ENCODE data around the gene GRID1. TPM values are rescaled to one million over a fixed set of nuclear protein-coding genes. Genes with fewer than 3 reads are reported as not detected.

GRID1 gene
- total RNA-seq, 1 experiment from 2014 or later: 5.6 TPM

DNA sequence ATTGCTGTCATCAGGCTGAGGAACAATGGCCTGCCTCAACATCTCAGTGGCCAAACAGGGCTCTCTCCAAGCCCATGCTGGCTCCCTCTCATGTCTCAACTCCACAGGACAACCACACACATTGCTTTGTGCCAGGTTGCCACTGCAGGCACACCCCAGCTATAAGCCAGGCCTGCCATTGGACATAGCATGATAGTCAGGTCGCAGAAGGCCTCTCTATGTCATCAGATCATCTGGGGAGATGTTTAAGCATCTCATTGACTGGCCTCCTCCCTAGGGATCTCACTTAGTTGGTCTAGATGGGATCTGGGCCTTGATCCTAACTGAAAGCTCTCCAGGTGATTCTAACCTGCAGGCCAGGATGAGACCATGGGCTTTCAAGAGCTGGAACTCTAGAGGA is 257.2 kb downstream of the GRID1 start:
- Histone ChIP-seq H3K79me2 (ENCODE audit: insufficient read depth, low read length) (no peaks in the 10 kb centered on the region), H3K9me2 (ENCODE audit: insufficient read depth) (no peaks in the 10 kb centered on the region), H3K9me3 (ENCODE audit: control insufficient read depth in 1 of 2, insufficient read depth in 1 of 2, low read depth in 1 of 2, low read length in 2 of 2) (no peaks in the 10 kb centered on the region), H3K4me3 (replicated peaks in 1 of 2; ENCODE audit: low read depth in 1 of 2, low read length in 2 of 2) (no peak overlapping the region), H3K36me3 (ENCODE audit: control insufficient read depth in 1 of 2, insufficient read depth in 2 of 2, low read length in 2 of 2) (no peaks in the 10 kb centered on the region), H3K4me2 (ENCODE audit: low read length) (no peak overlapping the region), H3K27ac (ENCODE audit: low read depth, low read length) (no peak overlapping the region), H2AFZ (ENCODE audit: low read depth, low read length, poor library complexity, severe bottlenecking) (no peak overlapping the region), H4K20me1 (ENCODE audit: insufficient read depth) (no peaks in the 10 kb centered on the region), H3K4me1 (ENCODE audit: control insufficient read depth in 1 of 2, insufficient read depth in 2 of 2, low read length in 2 of 2) (no peaks in the 10 kb centered on the region), H3K9ac (ENCODE audit: low read length) (no peak overlapping the region), H3K27me3 (ENCODE audit: insufficient read depth, low read length) (no peaks in the 10 kb centered on the region)
- POLR2A ChIA-PET: no interaction called here
- no TSS peak for BruUV-seq (replicated peaks)
- CTCF ChIA-PET: no interaction called here
- ATAC-seq (no peak), DNase-seq (ENCODE audit: low read depth, low spot score) (no peak)
- RAD21 ChIA-PET (ENCODE audit: low non-redundant PET in 1 of 2, low total read pairs in 2 of 2, uncharacterized antibody in 2 of 2, unreplicated experiment in 2 of 2): no interaction called here
- intact Hi-C loops (cut with micrococcal nuclease): no loop called here
- TF ChIP-seq POLR2AphosphoS5 (IDR thresholded peaks at IDR 0.05; ENCODE audit: low read depth, low read length) (no peak), EZH2phosphoT487 (IDR thresholded peaks at IDR 0.05; ENCODE audit: borderline replicate concordance) (no peak), RAD21 (IDR thresholded peaks at IDR 0.05; ENCODE audit: low read depth) (no peak), JUND (IDR thresholded peaks at IDR 0.05) (no peak), ZNF274 (IDR thresholded peaks at IDR 0.05; ENCODE audit: low read depth, low read length) (no peak), EZH2 (IDR thresholded peaks at IDR 0.05) (no peak), EGR1 (IDR thresholded peaks at IDR 0.05; ENCODE audit: low read depth) (no peak), SRF (IDR thresholded peaks at IDR 0.05; ENCODE audit: low read depth) (no peak), SP1 (IDR thresholded peaks at IDR 0.05; ENCODE audit: low read depth) (no peak), FOSL1 (IDR thresholded peaks at IDR 0.05; ENCODE audit: low read depth) (no peak), TCF7L2 (IDR thresholded peaks at IDR 0.05; ENCODE audit: borderline replicate concordance, extremely low read depth, insufficient read depth, insufficient read length) (no peak), CBX3 (IDR thresholded peaks at IDR 0.05; ENCODE audit: low read depth) (no peak), ELF1 (IDR thresholded peaks at IDR 0.05; ENCODE audit: borderline replicate concordance, low read depth) (no peak)
- TF ChIP-seq, protein P1, sequence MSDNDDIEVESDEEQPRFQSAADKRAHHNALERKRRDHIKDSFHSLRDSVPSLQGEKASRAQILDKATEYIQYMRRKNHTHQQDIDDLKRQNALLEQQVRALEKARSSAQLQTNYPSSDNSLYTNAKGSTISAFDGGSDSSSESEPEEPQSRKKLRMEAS (IDR thresholded peaks at IDR 0.05): no peak
- TF ChIP-seq, protein P2, sequence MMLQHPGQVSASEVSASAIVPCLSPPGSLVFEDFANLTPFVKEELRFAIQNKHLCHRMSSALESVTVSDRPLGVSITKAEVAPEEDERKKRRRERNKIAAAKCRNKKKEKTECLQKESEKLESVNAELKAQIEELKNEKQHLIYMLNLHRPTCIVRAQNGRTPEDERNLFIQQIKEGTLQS (IDR thresholded peaks at IDR 0.05): no peak
- TF ChIP-seq, protein P3, sequence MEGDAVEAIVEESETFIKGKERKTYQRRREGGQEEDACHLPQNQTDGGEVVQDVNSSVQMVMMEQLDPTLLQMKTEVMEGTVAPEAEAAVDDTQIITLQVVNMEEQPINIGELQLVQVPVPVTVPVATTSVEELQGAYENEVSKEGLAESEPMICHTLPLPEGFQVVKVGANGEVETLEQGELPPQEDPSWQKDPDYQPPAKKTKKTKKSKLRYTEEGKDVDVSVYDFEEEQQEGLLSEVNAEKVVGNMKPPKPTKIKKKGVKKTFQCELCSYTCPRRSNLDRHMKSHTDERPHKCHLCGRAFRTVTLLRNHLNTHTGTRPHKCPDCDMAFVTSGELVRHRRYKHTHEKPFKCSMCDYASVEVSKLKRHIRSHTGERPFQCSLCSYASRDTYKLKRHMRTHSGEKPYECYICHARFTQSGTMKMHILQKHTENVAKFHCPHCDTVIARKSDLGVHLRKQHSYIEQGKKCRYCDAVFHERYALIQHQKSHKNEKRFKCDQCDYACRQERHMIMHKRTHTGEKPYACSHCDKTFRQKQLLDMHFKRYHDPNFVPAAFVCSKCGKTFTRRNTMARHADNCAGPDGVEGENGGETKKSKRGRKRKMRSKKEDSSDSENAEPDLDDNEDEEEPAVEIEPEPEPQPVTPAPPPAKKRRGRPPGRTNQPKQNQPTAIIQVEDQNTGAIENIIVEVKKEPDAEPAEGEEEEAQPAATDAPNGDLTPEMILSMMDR (IDR thresholded peaks at IDR 0.05 in 2 of 3, conservative IDR thresholded peaks at IDR 0.05 in 1 of 3; ENCODE audit: borderline replicate concordance in 1 of 3, insufficient read depth in 1 of 3, low read depth in 2 of 3, low read length in 2 of 3): no peak

Data from HCT116 (cell line).